Measurements from ENCODE around the gene ARNT2. TPM values are rescaled to one million over a fixed set of nuclear protein-coding genes. Genes with fewer than 3 reads are reported as not detected.

The ARNT2 gene
- total and polyA plus RNA-seq, 5 donors from 2014 or later = not detected

GRCh38 chr15:80609091-80609490 lies 204.9 kb downstream of the ARNT2 start:
- H3K27ac Mint-ChIP-seq = no peak overlapping the region
- no peaks in the 10 kb centered on the region for H3K4me1 Mint-ChIP-seq
- H3K36me3 Mint-ChIP-seq = no peaks in the 10 kb centered on the region
- Histone ChIP-seq H3K9me3 (ENCODE audit: control insufficient read depth in 2 of 2, low read length in 2 of 2) (no peaks in the 10 kb centered on the region), H3K27me3 (ENCODE audit: control insufficient read depth, insufficient read depth, low read length) (no peaks in the 10 kb centered on the region), H3K27ac (ENCODE audit: insufficient read depth, low read length, poor library complexity, severe bottlenecking) (no peak overlapping the region), H3K4me1 (ENCODE audit: control insufficient read depth, insufficient read depth, low read length, poor library complexity, severe bottlenecking) (no peaks in the 10 kb centered on the region), H3K36me3 (ENCODE audit: control insufficient read depth, insufficient read depth, low read length) (no peaks in the 10 kb centered on the region), H3K4me3 (ENCODE audit: low read depth, low read length) (no peak overlapping the region)
- ATAC-seq (ENCODE audit: low read depth in 2 of 2) (no peak), DNase-seq (no peak)
- no peak overlapping the region for H3K4me3 Mint-ChIP-seq
- H3K27me3 Mint-ChIP-seq = peaks cover 10% of the 10 kb centered on the region
- no peaks in the 10 kb centered on the region for H3K9me3 Mint-ChIP-seq

GRCh38 chr15:80609512-80609946 lies 205.3 kb downstream of the ARNT2 start:
- Mint-ChIP-seq H3K27me3 (peaks cover 10% of the 10 kb centered on the region), H3K9me3 (no peaks in the 10 kb centered on the region), H3K4me1 (no peaks in the 10 kb centered on the region), H3K36me3 (no peaks in the 10 kb centered on the region), H3K27ac (no peak overlapping the region), H3K4me3 (no peak overlapping the region)
- no peak overlapping the region for H3K4me3 ChIP-seq (ENCODE audit: low read depth, low read length)
- H3K4me1 ChIP-seq (ENCODE audit: control insufficient read depth, insufficient read depth, low read length, poor library complexity, severe bottlenecking) = no peaks in the 10 kb centered on the region
- H3K27ac ChIP-seq (ENCODE audit: insufficient read depth, low read length, poor library complexity, severe bottlenecking) = no peak overlapping the region
- no peaks in the 10 kb centered on the region for H3K9me3 ChIP-seq (ENCODE audit: control insufficient read depth in 2 of 2, low read length in 2 of 2)
- H3K27me3 ChIP-seq (ENCODE audit: control insufficient read depth, insufficient read depth, low read length) = no peaks in the 10 kb centered on the region
- DNase-seq = no peak
- no peak for ATAC-seq (ENCODE audit: low read depth in 2 of 2)
- H3K36me3 ChIP-seq (ENCODE audit: control insufficient read depth, insufficient read depth, low read length) = no peaks in the 10 kb centered on the region

- H3K27me3 Mint-ChIP-seq = peaks cover 10% of the 10 kb centered on the region
Observed at GRCh38 chr15:80611543-80612080, 207.4 kb downstream of the ARNT2 start.

GRCh38 chr15:80612118-80612823 lies 208.1 kb downstream of the ARNT2 start:
- no peak overlapping the region for H3K4me3 ChIP-seq (ENCODE audit: low read depth, low read length)
- no peaks in the 10 kb centered on the region for H3K27me3 ChIP-seq (ENCODE audit: control insufficient read depth, insufficient read depth, low read length)
- Mint-ChIP-seq H3K36me3 (no peaks in the 10 kb centered on the region), H3K4me1 (no peaks in the 10 kb centered on the region), H3K4me3 (no peak overlapping the region), H3K27ac (no peak overlapping the region), H3K27me3 (peaks cover 5% of the 10 kb centered on the region), H3K9me3 (peaks cover 0 to 2% (median 0%) of the 10 kb centered on the region in 7 donors)
- no peaks in the 10 kb centered on the region for H3K4me1 ChIP-seq (ENCODE audit: control insufficient read depth, insufficient read depth, low read length, poor library complexity, severe bottlenecking)
- H3K36me3 ChIP-seq (ENCODE audit: control insufficient read depth, insufficient read depth, low read length) = no peaks in the 10 kb centered on the region
- no peaks in the 10 kb centered on the region for H3K9me3 ChIP-seq (ENCODE audit: control insufficient read depth in 2 of 2, low read length in 2 of 2)
- H3K27ac ChIP-seq (ENCODE audit: insufficient read depth, low read length, poor library complexity, severe bottlenecking) = no peak overlapping the region
- ATAC-seq (ENCODE audit: low read depth in 2 of 2) (no peak), DNase-seq (no peak)

More at GRCh38 chr15:80611543-80612080, 207.4 kb downstream of the ARNT2 start:
- Histone ChIP-seq H3K9me3 (ENCODE audit: control insufficient read depth in 2 of 2, low read length in 2 of 2) (no peaks in the 10 kb centered on the region), H3K4me3 (ENCODE audit: low read depth, low read length) (no peak overlapping the region), H3K36me3 (ENCODE audit: control insufficient read depth, insufficient read depth, low read length) (no peaks in the 10 kb centered on the region), H3K27me3 (ENCODE audit: control insufficient read depth, insufficient read depth, low read length) (no peaks in the 10 kb centered on the region), H3K4me1 (ENCODE audit: control insufficient read depth, insufficient read depth, low read length, poor library complexity, severe bottlenecking) (no peaks in the 10 kb centered on the region), H3K27ac (ENCODE audit: insufficient read depth, low read length, poor library complexity, severe bottlenecking) (no peak overlapping the region)
- Mint-ChIP-seq H3K9me3 (peaks cover 0 to 2% (median 0%) of the 10 kb centered on the region in 7 donors), H3K4me1 (no peaks in the 10 kb centered on the region), H3K36me3 (no peaks in the 10 kb centered on the region), H3K27ac (no peak overlapping the region), H3K4me3 (no peak overlapping the region)
- ATAC-seq (ENCODE audit: low read depth in 2 of 2) (no peak), DNase-seq (no peak)

GRCh38 chr15:80613762-80614365 lies 209.7 kb downstream of the ARNT2 start:
- H3K27ac Mint-ChIP-seq = no peak overlapping the region
- H3K36me3 Mint-ChIP-seq = no peaks in the 10 kb centered on the region
- Histone ChIP-seq H3K4me3 (ENCODE audit: low read depth, low read length) (no peak overlapping the region), H3K36me3 (ENCODE audit: control insufficient read depth, insufficient read depth, low read length) (no peaks in the 10 kb centered on the region), H3K4me1 (ENCODE audit: control insufficient read depth, insufficient read depth, low read length, poor library complexity, severe bottlenecking) (no peaks in the 10 kb centered on the region), H3K27ac (ENCODE audit: insufficient read depth, low read length, poor library complexity, severe bottlenecking) (no peak overlapping the region), H3K27me3 (ENCODE audit: control insufficient read depth, insufficient read depth, low read length) (no peaks in the 10 kb centered on the region), H3K9me3 (ENCODE audit: control insufficient read depth in 2 of 2, low read length in 2 of 2) (no peaks in the 10 kb centered on the region)
- DNase-seq (no peak), ATAC-seq (ENCODE audit: low read depth in 2 of 2) (no peak)
- H3K27me3 Mint-ChIP-seq = no peaks in the 10 kb centered on the region
- H3K9me3 Mint-ChIP-seq = peaks cover 0 to 2% (median 0%) of the 10 kb centered on the region in 7 donors
- H3K4me1 Mint-ChIP-seq = no peaks in the 10 kb centered on the region
- no peak overlapping the region for H3K4me3 Mint-ChIP-seq

- no peak for ATAC-seq (ENCODE audit: low read depth in 2 of 2)
- Mint-ChIP-seq H3K36me3 (no peaks in the 10 kb centered on the region), H3K9me3 (peaks cover 0 to 2% (median 0%) of the 10 kb centered on the region in 7 donors), H3K27ac (no peak overlapping the region), H3K4me1 (no peaks in the 10 kb centered on the region), H3K27me3 (no peaks in the 10 kb centered on the region), H3K4me3 (no peak overlapping the region)
- DNase-seq = no peak
- Histone ChIP-seq H3K9me3 (ENCODE audit: control insufficient read depth in 2 of 2, low read length in 2 of 2) (no peaks in the 10 kb centered on the region), H3K4me1 (ENCODE audit: control insufficient read depth, insufficient read depth, low read length, poor library complexity, severe bottlenecking) (no peaks in the 10 kb centered on the region), H3K27ac (ENCODE audit: insufficient read depth, low read length, poor library complexity, severe bottlenecking) (no peak overlapping the region), H3K27me3 (ENCODE audit: control insufficient read depth, insufficient read depth, low read length) (no peaks in the 10 kb centered on the region), H3K4me3 (ENCODE audit: low read depth, low read length) (no peak overlapping the region), H3K36me3 (ENCODE audit: control insufficient read depth, insufficient read depth, low read length) (no peaks in the 10 kb centered on the region)
Observed at GRCh38 chr15:80614711-80615360, 210.7 kb downstream of the ARNT2 start.

- Mint-ChIP-seq H3K4me1 (no peaks in the 10 kb centered on the region), H3K27ac (no peak overlapping the region), H3K36me3 (no peaks in the 10 kb centered on the region), H3K4me3 (no peak overlapping the region), H3K27me3 (no peaks in the 10 kb centered on the region), H3K9me3 (peaks cover 0 to 2% (median 0%) of the 10 kb centered on the region in 7 donors)
- Histone ChIP-seq H3K36me3 (ENCODE audit: control insufficient read depth, insufficient read depth, low read length) (no peaks in the 10 kb centered on the region), H3K4me1 (ENCODE audit: control insufficient read depth, insufficient read depth, low read length, poor library complexity, severe bottlenecking) (no peaks in the 10 kb centered on the region), H3K27me3 (ENCODE audit: control insufficient read depth, insufficient read depth, low read length) (no peaks in the 10 kb centered on the region), H3K9me3 (ENCODE audit: control insufficient read depth in 2 of 2, low read length in 2 of 2) (no peaks in the 10 kb centered on the region), H3K4me3 (ENCODE audit: low read depth, low read length) (no peak overlapping the region), H3K27ac (ENCODE audit: insufficient read depth, low read length, poor library complexity, severe bottlenecking) (no peak overlapping the region)
- ATAC-seq (ENCODE audit: low read depth in 2 of 2) (no peak), DNase-seq (no peak)
Observed at GRCh38 chr15:80615361-80615736, 211.2 kb downstream of the ARNT2 start.
